Transverse colon (tissue), 4 donors: ENCODE results near the gene SMIM28.

Experiments
- CTCF ChIP-seq, 5 experiments: fragments of 200-600 bp in 3 of 5; fragments of 450-650 bp in 2 of 5; sonication (generic) in 3 of 5; IDR thresholded peaks; 1 replicate in 2 of 5; 2 replicates in 3 of 5; pipeline ENCODE4 v1.5.1; 2016 to 2017; ENCODE audit warnings: antibody characterized with exemption in 5 of 5, inconsistent platforms in 3 of 5, mild to moderate bottlenecking in 2 of 5, moderate library complexity in 1 of 5
- EP300 ChIP-seq: sonication (generic); formaldehyde crosslinking; IDR thresholded peaks from one replicate; pipeline ENCODE4 v1.6.1; 2017; ENCODE audit warnings: antibody characterized with exemption, low read depth
- POLR2A ChIP-seq: fragments of 450-650 bp; IDR thresholded peaks from one replicate; pipeline ENCODE4 v1.6.1; 2016; ENCODE audit warnings: antibody characterized with exemption, mild to moderate bottlenecking, moderate library complexity
- POLR2AphosphoS5 ChIP-seq, 3 donors: sonication (generic); formaldehyde crosslinking; IDR thresholded peaks; one replicate each; pipeline ENCODE4 v1.6.1; 2016; ENCODE audit warnings: antibody characterized with exemption in 3 of 3

GRCh38 chr6:138371452-138371711 is 6.3 kb upstream of the SMIM28 start:
- TF ChIP-seq EP300 (no peak), POLR2AphosphoS5 (IDR thresholded peaks at IDR 0.05) (no peak), POLR2A (no peak), CTCF (IDR thresholded peaks at IDR 0.05) (no peak)
